HS-5 (cell line): ENCODE measurements around the gene IGF2R.
"Not testable (repeated sequence)": the region's sequence is repeated elsewhere in the genome, so short reads cannot be mapped to it uniquely, and the experiment has no call there.

Experiments used
- DNase-seq: peaks from one replicate; pipeline ENCODE4 v3.0.0-alpha.2; 2012; ENCODE audit warnings: low read depth

The IGF2R gene

GRCh38 chr6:160127270-160128124 lies 158.6 kb downstream of the IGF2R start:
- no peak for DNase-seq

- DNase-seq, result no peak
Measured at GRCh38 chr6:160128125-160128683, 159.3 kb downstream of the IGF2R start.

DNA sequence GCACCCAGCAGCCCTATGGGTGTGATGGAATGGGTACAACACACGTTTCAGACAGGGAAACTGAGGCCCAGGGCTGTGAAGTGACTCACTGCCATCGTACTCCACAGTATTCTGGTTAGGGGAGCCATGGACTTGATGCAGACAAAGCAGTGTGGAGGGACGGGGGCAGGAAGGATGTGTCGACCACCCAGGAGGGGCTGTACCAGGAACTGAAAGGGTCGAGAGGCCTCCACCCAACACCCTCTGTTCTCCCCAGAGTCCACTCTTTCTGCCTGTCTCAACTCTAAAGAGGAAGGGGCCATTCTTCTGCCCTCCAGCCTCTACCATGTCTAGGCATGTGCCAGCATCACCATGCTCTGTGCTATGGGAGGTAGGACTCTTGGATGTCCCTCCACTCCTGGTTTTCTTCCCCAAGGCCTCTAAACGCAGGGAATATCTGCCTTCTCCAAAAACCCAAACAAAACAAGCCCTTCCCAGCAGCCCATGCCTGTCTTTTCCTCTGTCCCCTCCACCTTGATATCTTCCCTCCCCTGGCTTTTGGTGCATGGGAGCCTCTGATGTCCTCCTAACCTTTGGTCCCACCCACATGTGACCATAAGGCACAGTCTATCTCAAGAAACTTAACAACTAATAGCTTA lies 160.1 kb downstream of the IGF2R start:
- no peak for DNase-seq

GRCh38 chr6:160129881-160130615 lies 161.2 kb downstream of the IGF2R start:
- no peak for DNase-seq

- no peak for DNase-seq
Measured at GRCh38 chr6:160130729-160131484, 162.0 kb downstream of the IGF2R start.

DNA sequence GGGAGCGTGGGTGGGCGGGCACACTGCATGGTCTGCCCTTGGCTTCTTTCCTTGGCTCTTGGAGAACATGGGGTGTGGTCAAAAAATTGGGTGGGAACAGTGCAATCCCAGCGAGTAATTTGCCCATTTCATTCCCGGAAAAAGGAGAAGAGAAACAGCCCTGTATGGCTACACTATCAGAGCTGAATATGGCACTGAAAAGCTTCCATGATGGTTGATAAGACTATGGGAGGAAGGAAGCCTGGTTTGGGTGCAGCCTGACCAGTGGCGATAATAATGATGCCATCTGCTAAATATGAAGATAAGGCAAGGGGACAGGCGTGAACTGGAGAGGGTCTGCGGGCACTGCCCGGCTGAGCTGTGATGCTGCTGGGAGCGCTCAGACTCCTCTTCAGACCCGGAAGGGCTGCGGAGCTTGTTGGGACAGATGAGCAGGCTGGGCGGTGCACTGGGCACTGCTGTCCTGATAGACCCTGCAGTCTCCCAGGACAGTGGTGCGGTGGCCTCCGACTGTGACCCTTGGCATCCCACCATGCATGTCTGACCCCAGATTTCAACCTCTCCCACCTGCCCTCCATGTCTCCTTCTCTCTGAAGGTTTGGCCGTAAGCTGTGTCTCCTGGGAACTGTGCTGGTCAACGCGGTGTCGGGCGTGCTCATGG lies 162.9 kb downstream of the IGF2R start:
- no peak for DNase-seq

- no peak for DNase-seq
Measured at GRCh38 chr6:160132297-160132637, 163.4 kb downstream of the IGF2R start.

DNA sequence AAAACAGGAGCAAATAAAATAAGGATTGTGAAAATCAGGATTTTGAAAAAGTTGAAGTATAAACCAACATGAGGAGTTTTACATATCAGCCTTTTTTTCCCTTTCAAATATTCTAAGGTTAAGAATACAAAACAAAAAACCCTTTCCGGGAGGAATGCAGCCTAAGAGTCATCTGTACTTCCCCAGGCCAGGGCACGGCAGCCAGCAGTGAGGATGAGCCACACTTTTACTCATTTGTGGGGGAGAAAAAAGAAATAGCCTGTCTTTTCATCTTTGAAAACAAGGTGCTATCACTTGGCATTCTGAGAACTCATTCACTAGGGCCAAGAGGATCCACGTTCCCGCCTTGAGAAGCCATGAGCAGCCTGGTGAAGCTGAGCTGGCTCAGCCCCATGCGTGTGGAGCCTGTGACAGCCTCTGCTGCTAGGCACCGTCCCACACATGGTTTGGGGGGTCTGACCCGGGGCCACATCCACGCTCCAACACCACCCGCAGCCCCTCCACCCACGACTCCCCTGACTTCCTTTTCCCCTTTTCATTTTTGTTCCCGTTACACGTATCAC lies 164.0 kb downstream of the IGF2R start:
- DNase-seq, result no peak

GRCh38 chr6:160133441-160134336 lies 164.8 kb downstream of the IGF2R start:
- no peak for DNase-seq

DNA sequence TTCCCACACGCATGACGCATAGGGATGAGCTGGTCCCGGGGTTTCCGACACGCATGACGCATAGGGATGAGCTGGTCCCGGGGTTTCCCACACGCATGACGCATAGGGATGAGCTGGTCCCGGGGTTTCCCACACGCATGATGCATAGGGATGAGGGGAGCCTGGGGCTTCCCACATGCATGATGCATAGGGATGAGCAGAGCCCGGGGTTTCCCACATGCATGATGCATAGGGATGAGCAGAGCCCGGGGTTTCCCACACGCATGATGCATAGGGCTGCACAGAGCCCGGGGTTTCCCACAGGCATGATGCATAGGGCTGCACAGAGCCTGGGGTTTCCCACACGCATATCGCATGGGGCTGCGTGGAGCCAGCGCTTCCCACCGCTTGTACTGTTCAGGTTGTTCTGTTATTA lies 165.5 kb downstream of the IGF2R start:
- DNase-seq, result not testable (repeated sequence)

- no peak for DNase-seq
Measured at GRCh38 chr6:160134779-160135547, 166.1 kb downstream of the IGF2R start.

- no peak for DNase-seq
Measured at GRCh38 chr6:160135907-160136655, 167.2 kb downstream of the IGF2R start.

DNA sequence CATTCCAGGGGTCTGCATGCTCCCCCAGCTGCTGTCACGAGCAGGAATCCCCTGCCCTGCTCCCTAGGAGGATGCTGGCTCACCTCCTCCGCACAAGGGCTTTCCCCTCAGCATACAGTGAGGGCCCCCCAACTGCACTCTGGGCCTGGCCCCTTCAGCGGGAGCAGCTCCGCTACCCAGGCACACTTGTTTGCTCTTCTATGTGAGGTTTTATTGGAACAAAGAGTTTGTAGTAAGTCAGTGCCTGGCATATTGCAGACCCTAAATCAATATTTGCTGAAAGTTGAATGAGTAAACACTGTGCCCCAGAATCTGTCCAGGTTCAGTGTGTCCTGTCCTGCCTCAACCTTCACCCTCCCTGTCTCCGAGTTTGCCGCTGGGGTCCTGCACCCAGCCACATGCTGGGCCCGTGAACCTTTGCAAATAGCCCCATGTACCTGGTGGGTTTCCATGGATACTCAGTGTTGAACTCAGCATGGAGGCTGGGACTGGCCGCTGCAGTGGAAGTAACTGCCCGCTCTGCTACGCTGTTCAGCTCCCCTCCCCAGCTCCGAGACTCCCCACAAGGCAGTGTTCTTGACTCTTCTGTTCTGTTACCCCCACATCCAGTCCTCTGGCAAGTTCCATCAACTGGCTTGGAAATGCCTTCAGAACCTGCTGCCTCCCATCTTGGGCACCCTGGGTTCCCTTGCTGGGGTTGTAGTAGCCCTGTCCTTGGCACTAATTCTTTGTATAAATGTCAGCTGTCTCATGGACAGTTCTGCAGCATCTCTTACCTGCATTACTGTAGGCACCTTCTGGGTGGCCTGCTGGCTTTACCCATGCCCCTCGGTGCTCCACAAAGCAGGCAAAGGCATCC lies 168.5 kb downstream of the IGF2R start:
- DNase-seq, result no peak

DNA sequence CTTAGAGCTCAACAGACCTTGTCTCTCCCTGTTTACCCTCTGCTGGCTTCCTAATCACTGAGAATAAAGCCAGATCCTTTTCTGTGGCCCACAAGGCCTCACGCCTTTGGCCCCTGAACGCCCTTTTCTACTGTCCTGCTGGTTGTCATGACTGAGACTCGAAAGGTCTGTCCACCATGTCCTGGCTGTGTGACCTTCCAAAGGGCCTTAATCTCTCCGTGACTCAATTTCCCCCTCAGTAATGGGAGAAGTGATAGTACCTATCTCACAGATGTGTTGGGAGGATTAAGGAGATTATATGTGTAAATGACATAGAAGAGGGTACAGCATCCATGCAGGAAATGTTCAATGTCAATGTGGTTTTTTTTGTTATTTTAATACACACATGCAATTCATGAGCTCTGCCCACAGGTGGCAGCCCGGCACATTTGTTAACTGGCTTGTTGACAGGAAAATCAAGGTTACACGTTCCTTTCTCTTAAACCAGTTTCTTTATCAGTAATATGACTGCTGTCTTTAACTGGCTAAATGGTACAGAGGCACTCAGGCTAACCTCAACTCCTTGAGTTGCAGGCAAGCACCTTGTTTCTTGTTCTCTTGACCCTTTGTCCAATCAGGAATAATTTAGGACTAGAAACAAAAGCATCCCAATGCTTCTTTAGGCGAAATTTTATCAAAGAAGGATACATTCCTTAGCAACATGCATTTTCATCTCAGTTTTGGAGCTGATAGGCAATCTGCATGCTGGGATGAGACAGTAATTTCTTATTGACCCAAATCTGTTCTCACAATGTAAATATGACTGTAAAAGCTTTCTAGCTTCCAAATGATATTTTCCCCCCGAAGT lies 169.3 kb downstream of the IGF2R start:
- DNase-seq, result peak; percentile 41

DNA sequence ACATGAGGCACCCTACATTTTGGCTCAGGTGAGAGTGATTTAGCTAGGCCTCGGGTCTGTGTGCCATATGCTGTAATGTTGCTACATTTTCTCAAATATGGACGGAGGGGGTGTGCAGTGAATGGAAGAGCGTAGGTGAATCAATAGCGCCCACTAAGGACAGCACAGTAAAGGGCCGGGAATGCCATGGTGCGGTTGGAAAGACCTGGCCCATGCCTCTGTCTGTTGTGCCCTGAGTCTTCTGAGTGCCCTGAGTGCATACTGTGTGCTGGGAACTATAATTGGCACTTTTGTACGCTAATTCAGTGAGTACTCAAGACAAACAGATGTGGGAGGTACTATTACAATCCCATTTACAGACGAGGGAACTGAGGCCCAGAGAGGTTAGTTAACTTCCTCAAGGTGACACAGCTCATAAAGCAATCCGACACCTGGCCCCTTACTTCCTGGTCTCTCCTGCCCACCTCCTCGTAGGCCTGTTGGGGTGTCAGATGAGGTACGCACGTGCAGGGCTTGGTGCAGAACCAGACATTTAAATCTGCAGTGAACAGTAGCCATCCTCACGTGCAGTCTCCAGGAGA lies 170.0 kb downstream of the IGF2R start:
- no peak for DNase-seq

- DNase-seq, result peak; percentile 90
Measured at GRCh38 chr6:160139420-160139851, 170.6 kb downstream of the IGF2R start.
